Prostate gland (tissue), 2 donors: ENCODE results near the gene LMLN. TPM values are rescaled to one million over a fixed set of nuclear protein-coding genes. Genes with fewer than 3 reads are reported as not detected.
"Not testable (repeated sequence)": the region's sequence is repeated elsewhere in the genome, so short reads cannot be mapped to it uniquely, and the experiment has no call there.

Experiments
- DNase-seq: peaks from one replicate; pipeline ENCODE4 v3.0.0-alpha.2; 2019; ENCODE audit warnings: low spot score
- H3K27ac ChIP-seq, 2 donors: fragments of 200-600 bp; sonication (generic); 2 replicates each; pipeline ENCODE4 v1.5.1; 2017 to 2019
- H3K27me3 ChIP-seq: fragments of 200-600 bp; sonication (generic); replicated peaks from 2 replicates; pipeline ENCODE4 v1.5.1; 2019; ENCODE audit not compliant: insufficient read depth
- H3K36me3 ChIP-seq, 2 donors: fragments of 200-600 bp; sonication (generic); 1 replicate in 1 of 2; 2 replicates in 1 of 2; pipeline versions ENCODE4 v1.5.1 to v1.8.1; 2017 to 2019
- H3K4me1 ChIP-seq: fragments of 200-600 bp; sonication (generic); replicated peaks from 2 replicates; pipeline ENCODE4 v1.5.1; 2019
- H3K4me3 ChIP-seq, 2 donors: fragments of 200-600 bp; sonication (generic); 2 replicates each; pipeline ENCODE4 v1.5.1; 2017 to 2019
- H3K9me3 ChIP-seq: fragments of 200-600 bp; sonication (generic); 2 replicates; pipeline ENCODE4 v1.5.1; 2017
- CTCF ChIP-seq, 4 experiments: fragments of 200-600 bp in 2 of 4; fragments of 450-650 bp in 2 of 4; sonication (generic) in 2 of 4; IDR thresholded peaks; 1 replicate in 3 of 4; 2 replicates in 1 of 4; pipeline ENCODE4 v1.5.1; 2016 to 2019; ENCODE audit warnings: antibody characterized with exemption in 4 of 4, mild to moderate bottlenecking in 2 of 4, moderate library complexity in 2 of 4
- POLR2A ChIP-seq: fragments of 450-650 bp; IDR thresholded peaks from one replicate; pipeline ENCODE4 v1.6.1; 2016; ENCODE audit warnings: antibody characterized with exemption, mild to moderate bottlenecking
- POLR2AphosphoS5 ChIP-seq: sonication (generic); formaldehyde crosslinking; IDR thresholded peaks from one replicate; pipeline ENCODE4 v1.6.1; 2017; ENCODE audit warnings: antibody characterized with exemption
- WGBS: methylation state at CpG from one replicate; pipeline ENCODE4 v1.1.5; 2018; 5-methylcytosine and 5-hydroxymethylcytosine counted together
- intact Hi-C: fragments of 100-400 bp; cut with DNase I; formaldehyde crosslinking; loops from one replicate; pipeline ENCODE4 v1.14.2; 2022
- total RNA-seq, 2 donors: library from RNA; depleted of rRNA; stranded (reverse); fragments of >200 nt; gene quantifications; one replicate each; pipeline ENCODE4 v1.1.0, GENCODE V29; 2016

The LMLN gene
- total RNA-seq, 2 donors from 2014 or later = 6.8 to 16.9 TPM

- 82% methylated on average over 5 of the region's 5 CpGs for WGBS
- H3K9me3 ChIP-seq = no peaks in the 10 kb centered on the region
- H3K36me3 ChIP-seq = peaks cover 5 to 20% of the 10 kb centered on the region in 2 donors
- H3K4me3 ChIP-seq = no peak overlapping the region
- H3K27me3 ChIP-seq = no peaks in the 10 kb centered on the region
- H3K4me1 ChIP-seq = no peaks in the 10 kb centered on the region
- no peak for DNase-seq
- intact Hi-C loops = no loop called here
- TF ChIP-seq POLR2AphosphoS5 (no peak), POLR2A (no peak), CTCF (IDR thresholded peaks at IDR 0.05) (no peak)
- H3K27ac ChIP-seq = peak overlapping the region; percentile 21 to 50
These were observed 2.3 kb upstream of the LMLN start for GRCh38 chr3:197957790-197958133.

- WGBS = 96% methylated on average over 4 of the region's 4 CpGs
- H3K27ac ChIP-seq = peak overlapping the region in 1 of 2 donors; percentile 50
- no peaks in the 10 kb centered on the region for H3K4me1 ChIP-seq
- no peak for TF ChIP-seq POLR2AphosphoS5
- no peak for TF ChIP-seq CTCF (IDR thresholded peaks at IDR 0.05)
- intact Hi-C loops = no loop called here
- no peak overlapping the region for H3K4me3 ChIP-seq
- peaks cover 5 to 14% of the 10 kb centered on the region in 2 donors for H3K36me3 ChIP-seq
- no peak for DNase-seq
- H3K27me3 ChIP-seq = no peaks in the 10 kb centered on the region
- H3K9me3 ChIP-seq = no peaks in the 10 kb centered on the region
These were observed 1.7 kb upstream of the LMLN start for GRCh38 chr3:197958346-197958745.

- intact Hi-C loops, H3K27me3 ChIP-seq, H3K27ac ChIP-seq, H3K4me3 ChIP-seq, H3K4me1 ChIP-seq, H3K9me3 ChIP-seq, DNase-seq: not testable (repeated sequence)
- H3K36me3 ChIP-seq = peaks cover 5 to 11% of the 10 kb centered on the region in 2 donors
- WGBS = 92% methylated on average over 19 of the region's 19 CpGs
These were observed 1.2 kb upstream of the LMLN start for GRCh38 chr3:197958848-197959247.

- Histone ChIP-seq H3K9me3 (no peaks in the 10 kb centered on the region), H3K27me3 (no peaks in the 10 kb centered on the region), H3K36me3 (peaks cover 3 to 5% of the 10 kb centered on the region in 2 donors), H3K4me1 (no peaks in the 10 kb centered on the region), H3K4me3 (peak overlapping the region; percentile 67 to 79), H3K27ac (peak overlapping the region; percentile 75 to 82)
- DNase-seq = no peak
- TF ChIP-seq POLR2A = no peak
- TF ChIP-seq POLR2AphosphoS5 = no peak
- no peak for TF ChIP-seq CTCF (IDR thresholded peaks at IDR 0.05)
- intact Hi-C loops = no loop called here
- WGBS = 42% methylated on average over 6 of the region's 6 CpGs
These were observed 522 bp upstream of the LMLN start for GRCh38 chr3:197959500-197959890.

- TF ChIP-seq POLR2A = no peak
- no peak for TF ChIP-seq CTCF (IDR thresholded peaks at IDR 0.05)
- TF ChIP-seq POLR2AphosphoS5 = no peak
- Histone ChIP-seq H3K27me3 (no peaks in the 10 kb centered on the region), H3K27ac (peak overlapping the region; percentile 75 to 82), H3K4me1 (no peaks in the 10 kb centered on the region), H3K36me3 (no peaks in the 10 kb centered on the region), H3K4me3 (peak overlapping the region; percentile 67 to 79), H3K9me3 (no peaks in the 10 kb centered on the region)
- intact Hi-C loops = no loop called here
- DNase-seq = no peak
- WGBS = 9% methylated on average over 23 of the region's 23 CpGs
These were observed 921 bp downstream of the LMLN start for GRCh38 chr3:197960694-197961581.
